WTC11 (cell line): ENCODE data around the gene MEGF10.

Experiments used
- GABPB1 ChIP-seq: sonication (generic); formaldehyde crosslinking; IDR thresholded peaks from 2 replicates; pipeline ENCODE4 v1.8.1; 2023; ENCODE audit warnings: mild to moderate bottlenecking, missing genetic modification reagents
- NR1H2 ChIP-seq: sonication (generic); formaldehyde crosslinking; IDR thresholded peaks from 2 replicates; pipeline ENCODE4 v1.9.0; 2021; ENCODE audit warnings: mild to moderate bottlenecking, moderate library complexity, missing genetic modification reagents
- ZNF317 ChIP-seq: sonication (generic); formaldehyde crosslinking; IDR thresholded peaks from 2 replicates; pipeline ENCODE4 v1.8.1; 2023; ENCODE audit warnings: low read depth, mild to moderate bottlenecking, moderate library complexity, missing genetic modification reagents, borderline replicate concordance
- TF ChIP-seq, protein P1 (sequence below): fragments of 200-600 bp; IDR thresholded peaks from 2 replicates; pipeline ENCODE4 v1.8.0; 2022; ENCODE audit warnings: antibody characterized with exemption
- TF ChIP-seq, protein P2 (sequence below): sonication (generic); formaldehyde crosslinking; IDR thresholded peaks from 2 replicates; pipeline ENCODE4 v1.8.0; 2022; ENCODE audit warnings: mild to moderate bottlenecking, missing genetic modification reagents
- TF ChIP-seq, protein P3 (sequence below): sonication (generic); formaldehyde crosslinking; IDR thresholded peaks from 2 replicates; pipeline ENCODE4 v1.8.1; 2023; ENCODE audit warnings: mild to moderate bottlenecking, missing genetic modification reagents

DNA sequence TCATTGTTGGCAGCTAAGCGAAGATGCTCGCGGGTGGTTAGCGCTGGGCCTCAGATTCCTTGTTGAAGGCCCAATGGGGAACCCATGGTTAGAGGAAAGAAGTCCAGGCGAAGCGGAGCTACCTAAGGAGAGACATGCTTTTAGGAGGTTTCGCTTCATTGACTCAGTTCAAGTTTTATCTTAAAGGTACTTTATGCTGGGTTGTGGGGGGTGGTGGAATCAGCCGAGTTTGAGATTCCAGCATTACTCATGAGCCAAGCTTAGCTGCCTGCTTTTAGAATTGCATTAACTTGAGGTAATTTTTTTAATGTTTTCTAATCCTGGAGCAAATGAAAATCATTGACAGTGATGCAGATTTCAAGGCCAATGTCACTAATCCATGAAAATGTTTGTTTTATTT is 16.1 kb downstream of the MEGF10 start:
- TF ChIP-seq, protein P1, sequence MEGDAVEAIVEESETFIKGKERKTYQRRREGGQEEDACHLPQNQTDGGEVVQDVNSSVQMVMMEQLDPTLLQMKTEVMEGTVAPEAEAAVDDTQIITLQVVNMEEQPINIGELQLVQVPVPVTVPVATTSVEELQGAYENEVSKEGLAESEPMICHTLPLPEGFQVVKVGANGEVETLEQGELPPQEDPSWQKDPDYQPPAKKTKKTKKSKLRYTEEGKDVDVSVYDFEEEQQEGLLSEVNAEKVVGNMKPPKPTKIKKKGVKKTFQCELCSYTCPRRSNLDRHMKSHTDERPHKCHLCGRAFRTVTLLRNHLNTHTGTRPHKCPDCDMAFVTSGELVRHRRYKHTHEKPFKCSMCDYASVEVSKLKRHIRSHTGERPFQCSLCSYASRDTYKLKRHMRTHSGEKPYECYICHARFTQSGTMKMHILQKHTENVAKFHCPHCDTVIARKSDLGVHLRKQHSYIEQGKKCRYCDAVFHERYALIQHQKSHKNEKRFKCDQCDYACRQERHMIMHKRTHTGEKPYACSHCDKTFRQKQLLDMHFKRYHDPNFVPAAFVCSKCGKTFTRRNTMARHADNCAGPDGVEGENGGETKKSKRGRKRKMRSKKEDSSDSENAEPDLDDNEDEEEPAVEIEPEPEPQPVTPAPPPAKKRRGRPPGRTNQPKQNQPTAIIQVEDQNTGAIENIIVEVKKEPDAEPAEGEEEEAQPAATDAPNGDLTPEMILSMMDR: no peak
- no peak for TF ChIP-seq GABPB1 (CRISPR knock-in tag)
- TF ChIP-seq, protein P2, sequence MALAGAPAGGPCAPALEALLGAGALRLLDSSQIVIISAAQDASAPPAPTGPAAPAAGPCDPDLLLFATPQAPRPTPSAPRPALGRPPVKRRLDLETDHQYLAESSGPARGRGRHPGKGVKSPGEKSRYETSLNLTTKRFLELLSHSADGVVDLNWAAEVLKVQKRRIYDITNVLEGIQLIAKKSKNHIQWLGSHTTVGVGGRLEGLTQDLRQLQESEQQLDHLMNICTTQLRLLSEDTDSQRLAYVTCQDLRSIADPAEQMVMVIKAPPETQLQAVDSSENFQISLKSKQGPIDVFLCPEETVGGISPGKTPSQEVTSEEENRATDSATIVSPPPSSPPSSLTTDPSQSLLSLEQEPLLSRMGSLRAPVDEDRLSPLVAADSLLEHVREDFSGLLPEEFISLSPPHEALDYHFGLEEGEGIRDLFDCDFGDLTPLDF (CRISPR knock-in tag): no peak
- TF ChIP-seq NR1H2 (CRISPR knock-in tag): no peak
- TF ChIP-seq, protein P3, sequence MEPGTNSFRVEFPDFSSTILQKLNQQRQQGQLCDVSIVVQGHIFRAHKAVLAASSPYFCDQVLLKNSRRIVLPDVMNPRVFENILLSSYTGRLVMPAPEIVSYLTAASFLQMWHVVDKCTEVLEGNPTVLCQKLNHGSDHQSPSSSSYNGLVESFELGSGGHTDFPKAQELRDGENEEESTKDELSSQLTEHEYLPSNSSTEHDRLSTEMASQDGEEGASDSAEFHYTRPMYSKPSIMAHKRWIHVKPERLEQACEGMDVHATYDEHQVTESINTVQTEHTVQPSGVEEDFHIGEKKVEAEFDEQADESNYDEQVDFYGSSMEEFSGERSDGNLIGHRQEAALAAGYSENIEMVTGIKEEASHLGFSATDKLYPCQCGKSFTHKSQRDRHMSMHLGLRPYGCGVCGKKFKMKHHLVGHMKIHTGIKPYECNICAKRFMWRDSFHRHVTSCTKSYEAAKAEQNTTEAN (CRISPR knock-in tag): no peak
- no peak for TF ChIP-seq ZNF317
